LNCaP clone FGC (cell line): ENCODE measurements around the gene PRMT5.

Experiments
- DNase-seq: peaks from one replicate; pipeline ENCODE4 v3.0.0-alpha.2; 2011; ENCODE audit warnings: low read depth
- H3K4me3 ChIP-seq: 2 replicates; pipeline ENCODE4 v1.5.1; 2011; ENCODE audit warnings: mild to moderate bottlenecking, low read depth, low read length, control low read depth
- CTCF ChIP-seq: IDR thresholded peaks from 2 replicates; pipeline ENCODE4 v1.5.1; 2012; ENCODE audit warnings: mild to moderate bottlenecking; ENCODE audit not compliant: control insufficient read depth, insufficient read depth; ENCODE audit errors: extremely low read depth

PRMT5 gene

GRCh38 chr14:22884076-22884737 lies 45.0 kb downstream of the PRMT5 start:
- DNase-seq, result no peak
- no peak overlapping the region for H3K4me3 ChIP-seq
- TF ChIP-seq CTCF, result no peak

GRCh38 chr14:22883173-22883976 lies 45.8 kb downstream of the PRMT5 start, which contains the start of gene REM2:
REM2 (plus strand) TSS chr14:22883222; CDS start chr14:22883288, 66 bp downstream.
- H3K4me3 ChIP-seq, result no peak within 1 kb of the TSS
- no peak for DNase-seq
- TF ChIP-seq CTCF, result no peak

- TF ChIP-seq CTCF, result no peak
- no peak overlapping the region for H3K4me3 ChIP-seq
- no peak for DNase-seq
Observed at GRCh38 chr14:22882529-22883172, 46.5 kb downstream of the PRMT5 start.

GRCh38 chr14:22882064-22882463 lies 47.1 kb downstream of the PRMT5 start:
- H3K4me3 ChIP-seq, result no peak overlapping the region
- no peak for DNase-seq
- no peak for TF ChIP-seq CTCF

GRCh38 chr14:22878271-22879246 lies 50.6 kb downstream of the PRMT5 start:
- no peak for TF ChIP-seq CTCF
- no peak for DNase-seq
- no peak overlapping the region for H3K4me3 ChIP-seq

GRCh38 chr14:22877000-22877501 lies 52.1 kb downstream of the PRMT5 start:
- no peak for DNase-seq
- TF ChIP-seq CTCF, result no peak
- H3K4me3 ChIP-seq, result no peak overlapping the region
